IPS-NIHi7 (cell line): ENCODE data around the gene ACYP2.
"Not testable (repeated sequence)": the region's sequence is repeated elsewhere in the genome, so short reads cannot be mapped to it uniquely, and the experiment has no call there.

Experiments used
- DNase-seq: peaks from one replicate; pipeline ENCODE4 v3.0.0; 2012; ENCODE audit warnings: mixed read lengths; ENCODE audit errors: extremely low spot score

Gene ACYP2

DNA sequence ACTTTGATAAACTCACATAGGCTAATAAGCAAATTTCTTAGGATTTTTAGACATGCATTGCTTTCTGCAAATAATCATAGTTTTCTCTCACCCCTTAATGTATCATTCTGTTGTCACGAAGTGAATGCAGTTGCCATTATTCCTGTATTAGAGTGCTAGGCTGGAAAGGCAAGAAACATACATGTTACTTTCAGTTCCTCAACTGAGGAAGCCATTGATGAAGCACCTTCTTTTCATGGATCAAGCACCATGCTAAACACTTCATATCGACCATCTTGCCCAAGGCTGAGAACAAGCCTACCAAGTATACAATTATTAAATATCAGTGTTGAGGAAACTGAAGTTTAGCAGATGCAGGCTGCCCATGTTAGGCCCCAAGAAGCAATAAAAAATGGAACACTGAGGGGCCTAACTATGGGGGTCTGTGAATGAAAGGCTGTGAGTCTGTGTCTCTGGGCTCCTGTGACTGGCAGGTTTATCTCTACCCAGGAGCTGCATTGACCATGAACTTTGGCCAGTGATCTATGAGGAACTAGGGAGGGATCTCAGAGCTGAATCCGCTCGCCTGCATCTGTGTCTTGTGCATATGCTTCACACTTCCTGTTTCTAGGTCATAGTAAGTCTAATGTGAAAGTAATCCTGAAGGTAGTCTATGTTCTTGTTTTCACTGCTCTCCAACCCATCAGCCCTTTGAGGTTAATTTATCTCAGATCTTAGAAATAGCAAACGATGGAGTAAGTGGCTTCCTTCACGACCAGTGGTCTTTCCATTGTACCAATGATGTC lies 156.6 kb downstream of the ACYP2 start:
- no peak for DNase-seq

DNA sequence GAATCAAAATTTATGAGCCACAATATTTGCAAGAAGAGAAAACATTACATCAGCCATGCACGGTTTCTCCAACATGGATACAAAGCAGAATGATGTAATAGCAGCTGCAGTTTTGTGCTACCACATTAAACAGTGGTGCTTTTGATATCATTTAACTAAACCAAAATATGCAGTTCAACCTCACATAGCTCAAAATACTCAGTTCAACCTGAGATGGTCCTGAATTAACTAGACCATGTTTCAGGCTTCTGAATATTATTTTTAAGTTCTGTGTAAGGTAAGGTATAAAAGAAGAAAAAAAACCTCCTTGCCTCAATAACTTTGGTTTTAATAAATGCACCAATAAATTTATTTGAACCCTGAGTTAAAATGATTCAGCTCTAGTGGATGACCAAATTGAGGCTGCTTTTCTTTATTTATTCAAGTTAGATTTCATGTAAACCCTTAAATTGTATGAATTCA lies 159.4 kb downstream of the ACYP2 start:
- no peak for DNase-seq

DNA sequence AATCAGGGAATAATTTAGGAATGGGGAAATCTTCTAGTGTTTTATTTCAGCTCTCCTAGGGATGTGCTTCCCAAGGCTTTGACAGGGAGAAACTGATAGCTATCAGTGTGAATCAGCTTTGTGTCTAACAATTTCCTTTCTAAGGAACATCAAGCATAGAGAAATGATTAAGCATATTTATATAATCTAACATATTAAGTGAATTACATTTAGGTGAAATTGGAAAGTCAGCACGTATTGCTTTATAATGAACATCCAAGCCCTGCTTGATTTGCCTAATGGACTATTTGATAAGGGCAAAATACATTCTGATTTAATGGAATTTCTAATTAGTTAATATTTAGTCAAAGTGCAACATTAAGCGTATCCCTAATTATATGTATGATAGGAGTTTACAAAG lies 160.1 kb downstream of the ACYP2 start:
- DNase-seq, result no peak

DNA sequence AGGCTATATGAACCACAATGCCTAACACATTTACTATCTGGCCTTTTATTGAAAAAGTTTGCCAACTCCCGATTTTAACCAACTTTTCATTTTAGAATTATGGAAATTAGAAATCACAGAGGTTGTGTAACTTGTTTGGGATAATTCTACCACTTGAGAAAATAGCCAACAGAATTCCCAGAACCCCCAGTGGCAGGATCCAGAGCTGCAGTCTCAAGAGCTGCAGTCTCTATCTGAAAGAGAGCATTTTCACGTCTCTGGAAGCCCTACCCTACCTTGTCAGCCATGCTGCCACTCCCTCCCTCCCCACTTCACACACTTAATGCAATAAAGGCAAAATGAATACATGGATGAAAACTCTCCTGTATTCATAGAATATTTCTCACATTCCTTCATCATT lies 164.0 kb downstream of the ACYP2 start:
- DNase-seq, result peak; percentile 60

DNA sequence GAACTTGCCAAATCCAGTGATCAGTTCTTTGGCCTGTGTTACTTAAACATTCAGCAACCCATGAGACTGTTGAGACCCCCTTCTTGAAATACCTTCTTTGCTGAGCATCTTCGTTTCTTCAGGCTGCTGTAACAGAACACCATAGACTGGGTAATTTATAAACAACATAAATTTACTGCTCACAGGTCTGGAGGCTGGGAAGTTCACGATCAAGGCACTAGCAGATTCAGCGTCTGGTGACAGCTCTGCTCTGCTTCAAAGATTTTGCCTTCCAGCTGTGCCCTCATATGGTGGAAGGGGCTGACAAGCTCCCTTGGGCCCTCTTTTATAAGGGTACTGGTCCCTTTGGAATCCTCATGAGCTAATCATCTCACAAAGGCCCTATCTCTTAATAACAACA lies 169.4 kb downstream of the ACYP2 start:
- DNase-seq, result no peak

DNA sequence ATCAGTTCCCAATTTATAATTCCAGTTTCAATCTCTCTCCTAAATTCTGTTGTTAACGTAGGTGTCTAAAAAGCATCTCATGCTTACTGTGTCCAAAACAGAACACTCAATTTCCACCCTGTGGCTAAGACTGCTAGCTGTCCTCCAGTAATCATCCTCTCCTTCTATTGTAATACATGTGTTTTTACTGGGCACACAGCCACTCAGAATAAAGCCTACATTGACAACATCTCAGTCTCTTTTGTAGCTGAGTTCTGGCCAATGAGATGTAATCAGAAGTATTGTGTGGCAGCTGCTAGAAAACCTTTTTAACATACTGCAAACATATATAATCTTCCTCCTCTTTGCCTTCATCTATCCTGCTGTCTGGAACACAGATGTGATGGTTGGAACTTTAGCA lies 170.0 kb downstream of the ACYP2 start:
- no peak for DNase-seq

DNA sequence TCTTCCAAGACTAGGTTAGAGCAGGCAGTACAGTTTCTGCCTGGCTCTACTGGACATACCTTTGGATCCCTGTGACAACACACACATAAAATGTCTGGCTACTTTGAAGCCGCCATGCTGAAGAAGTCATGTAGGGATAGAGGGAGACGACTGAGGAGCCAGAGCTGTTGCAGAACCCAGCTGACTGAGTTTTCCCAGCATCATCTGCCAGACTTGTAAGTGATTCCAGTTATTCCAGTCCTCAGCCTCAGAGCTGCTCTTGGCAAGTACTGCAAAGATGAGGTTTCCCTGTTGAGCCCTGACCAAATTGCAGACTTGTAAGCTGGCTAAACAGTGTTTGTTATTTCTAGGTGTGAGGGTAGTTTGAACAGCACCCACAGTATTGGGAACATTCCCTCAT lies 172.1 kb downstream of the ACYP2 start:
- DNase-seq, result no peak

DNA sequence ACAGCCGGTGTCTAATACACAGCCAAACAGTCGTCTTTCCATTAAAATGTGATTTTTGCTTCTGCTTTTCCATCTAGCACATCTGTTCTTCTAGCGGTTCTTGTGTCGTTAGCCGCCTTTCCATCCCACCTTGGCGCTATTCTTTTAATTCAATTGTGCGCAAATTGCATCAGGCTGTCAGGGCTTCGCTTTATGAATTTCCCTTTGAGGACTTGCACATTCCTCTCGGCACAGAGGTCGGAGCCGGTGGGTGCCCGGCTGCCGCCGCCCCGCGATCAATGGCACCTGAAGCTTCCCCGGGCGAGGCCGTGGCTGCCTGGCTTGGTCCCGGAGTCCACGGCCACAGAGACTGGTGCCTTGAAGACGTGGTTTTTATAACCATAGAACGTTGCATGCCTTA lies 174.5 kb downstream of the ACYP2 start:
- no peak for DNase-seq

DNA sequence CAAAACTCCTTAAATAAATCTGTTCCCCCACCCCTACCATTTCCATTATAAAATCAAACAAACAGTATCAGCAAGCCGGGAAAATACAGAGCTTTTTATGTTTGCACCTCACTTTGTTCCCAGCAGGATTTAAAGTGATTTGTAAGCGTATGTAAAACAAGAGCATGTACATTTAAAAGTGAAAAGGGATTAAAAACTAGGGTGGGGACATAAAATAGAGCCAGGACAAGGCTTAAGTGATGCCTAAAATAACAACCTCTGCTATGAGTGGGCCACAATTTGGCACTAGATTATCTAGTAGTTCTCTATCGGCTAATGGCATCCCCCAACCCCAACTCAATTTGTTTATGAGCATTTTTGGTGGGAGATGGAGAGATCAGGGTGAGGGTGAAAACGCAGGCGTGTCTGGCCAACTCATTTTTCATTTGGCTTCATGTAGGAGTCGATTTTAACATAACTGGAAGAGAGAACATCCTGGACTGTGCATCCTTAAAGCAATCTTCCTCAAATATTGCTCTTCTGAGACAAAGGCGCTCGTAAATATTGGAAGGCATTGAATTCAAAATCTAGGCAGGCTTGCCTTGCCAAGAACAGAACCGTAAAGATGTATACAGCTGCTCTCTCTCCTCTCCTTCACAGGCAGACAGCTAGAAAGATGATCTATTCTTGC lies 175.1 kb downstream of the ACYP2 start:
- no peak for DNase-seq

DNA sequence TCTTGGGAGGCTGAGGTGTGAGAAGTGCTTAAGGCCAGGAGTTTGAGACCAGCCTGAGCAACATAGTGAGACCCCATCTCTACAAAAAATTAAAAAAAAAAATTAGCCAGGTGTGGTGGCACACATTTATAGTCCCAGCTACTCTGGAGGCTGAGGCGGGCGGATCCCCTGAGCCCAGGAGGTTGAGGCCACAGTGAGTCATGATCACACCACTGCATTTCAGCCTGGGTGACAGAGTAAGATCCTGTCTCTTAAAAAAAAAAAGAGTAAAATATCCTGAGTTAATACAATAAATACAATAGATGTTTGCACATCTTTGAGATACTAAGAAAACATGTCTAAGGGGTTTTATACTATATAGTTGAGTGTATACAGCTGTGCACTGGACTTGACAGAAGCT lies 179.2 kb downstream of the ACYP2 start:
- DNase-seq, result not testable (repeated sequence)

DNA sequence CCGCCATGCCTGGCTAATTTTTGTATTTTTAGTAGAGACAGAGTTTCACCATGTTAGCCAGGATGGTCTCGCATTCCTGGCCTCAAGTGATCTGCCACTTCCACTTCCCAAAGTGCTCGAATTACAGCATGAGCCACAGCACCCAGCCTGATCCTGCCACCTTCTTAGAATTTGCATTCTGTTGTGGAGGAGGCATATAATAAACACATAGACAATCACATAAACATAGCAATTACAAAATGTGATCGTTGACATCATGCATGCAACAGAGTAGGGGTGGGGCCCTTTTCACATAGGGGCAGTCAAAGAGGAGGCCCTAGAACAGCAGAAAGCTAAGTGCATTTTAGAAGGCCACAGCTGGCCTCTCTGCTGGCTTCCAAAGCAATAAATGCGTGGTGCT lies 180.5 kb downstream of the ACYP2 start:
- no peak for DNase-seq

DNA sequence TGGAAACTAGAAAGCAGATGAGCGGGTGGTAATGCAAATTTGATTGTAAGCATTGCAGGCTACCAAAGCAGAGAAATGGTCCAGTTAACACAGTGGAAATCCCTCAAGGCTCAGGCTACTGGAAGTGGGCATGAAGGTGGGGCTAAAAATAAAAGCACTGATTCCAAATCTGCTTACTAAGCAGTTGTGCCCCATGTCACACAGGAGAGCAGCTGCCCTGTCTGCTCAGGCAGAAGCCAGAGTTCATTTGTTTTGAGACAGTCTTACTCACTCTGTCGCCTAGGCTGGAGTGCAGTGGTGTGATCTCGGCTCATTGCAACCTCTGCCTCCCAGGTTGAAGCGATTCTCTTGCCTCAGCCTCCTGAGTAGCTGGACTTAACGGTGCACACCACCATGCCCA lies 183.1 kb downstream of the ACYP2 start:
- DNase-seq, result no peak

DNA sequence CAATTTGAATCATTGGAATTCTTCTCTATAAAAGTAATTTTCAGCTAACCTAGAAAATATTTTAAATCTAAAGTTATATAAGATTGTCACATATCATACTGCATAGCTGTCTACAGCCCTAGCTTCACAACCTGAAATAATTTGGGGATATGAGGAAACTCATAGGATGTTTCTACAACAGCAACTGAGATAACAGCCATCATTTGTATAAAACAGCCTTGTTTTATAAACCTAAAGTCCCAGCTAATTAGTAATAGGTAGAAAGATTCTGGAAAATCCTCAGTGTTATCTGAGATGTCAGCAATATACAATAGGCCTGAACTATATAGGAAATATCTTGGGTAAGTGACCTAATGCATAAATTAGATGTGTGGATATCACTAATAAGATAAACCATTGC lies 188.2 kb downstream of the ACYP2 start:
- DNase-seq, result no peak

DNA sequence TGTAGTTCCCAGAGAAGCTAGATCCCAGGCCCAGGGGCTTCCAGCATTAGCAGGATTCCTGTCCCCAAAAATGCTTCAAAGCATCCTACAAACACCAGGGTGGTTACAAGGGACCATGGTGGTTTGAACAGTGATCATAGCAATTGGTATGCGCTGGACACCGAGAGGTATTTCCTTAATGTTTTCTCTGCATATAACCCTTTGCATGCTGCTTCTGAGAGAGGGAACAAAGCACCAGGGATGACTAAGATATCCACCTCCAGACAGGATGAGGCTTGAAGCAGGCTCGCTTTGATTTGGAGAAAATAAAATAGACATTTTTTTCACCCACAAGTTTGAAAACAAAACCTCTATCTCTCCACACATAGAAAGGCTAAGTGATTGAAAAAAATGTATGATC lies 191.1 kb downstream of the ACYP2 start:
- no peak for DNase-seq

DNA sequence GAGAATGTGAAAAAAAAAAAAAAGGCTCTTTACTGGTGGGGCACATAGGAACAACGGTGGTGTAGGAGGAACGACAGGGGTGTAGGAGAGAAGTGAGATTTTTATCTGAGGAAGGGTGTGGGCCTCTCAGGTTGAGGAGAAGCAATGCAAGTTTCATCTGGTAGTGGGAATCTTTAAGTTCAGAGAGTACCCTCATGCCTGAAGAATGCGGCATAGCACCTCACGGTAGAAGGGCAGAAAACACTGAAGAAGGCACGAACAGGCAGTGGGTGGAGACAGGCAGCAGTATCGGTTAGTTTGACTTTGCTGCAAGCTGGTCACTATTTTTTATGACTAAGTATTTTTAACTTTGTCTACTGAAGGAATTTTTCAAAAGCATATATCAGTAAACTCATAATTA lies 192.8 kb downstream of the ACYP2 start:
- no peak for DNase-seq

DNA sequence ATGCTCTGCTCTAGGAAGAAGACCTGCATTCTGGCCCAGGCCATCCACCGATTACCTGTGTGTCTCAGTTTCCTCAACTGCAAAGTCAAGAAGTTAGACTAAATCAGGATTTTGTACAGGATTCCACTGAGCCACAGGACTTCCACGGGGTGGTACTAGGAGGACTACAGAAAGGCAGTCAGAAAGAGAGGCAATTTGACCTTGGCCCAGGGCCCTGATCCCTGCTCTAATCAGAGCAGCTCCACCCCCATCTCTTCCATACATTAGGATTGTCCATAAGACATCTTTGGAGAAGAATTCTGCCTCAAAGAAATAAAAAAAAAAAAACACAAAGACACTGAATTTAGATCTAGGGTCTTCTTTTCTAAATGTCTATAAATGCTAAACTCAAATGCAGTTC lies 193.4 kb downstream of the ACYP2 start:
- no peak for DNase-seq

DNA sequence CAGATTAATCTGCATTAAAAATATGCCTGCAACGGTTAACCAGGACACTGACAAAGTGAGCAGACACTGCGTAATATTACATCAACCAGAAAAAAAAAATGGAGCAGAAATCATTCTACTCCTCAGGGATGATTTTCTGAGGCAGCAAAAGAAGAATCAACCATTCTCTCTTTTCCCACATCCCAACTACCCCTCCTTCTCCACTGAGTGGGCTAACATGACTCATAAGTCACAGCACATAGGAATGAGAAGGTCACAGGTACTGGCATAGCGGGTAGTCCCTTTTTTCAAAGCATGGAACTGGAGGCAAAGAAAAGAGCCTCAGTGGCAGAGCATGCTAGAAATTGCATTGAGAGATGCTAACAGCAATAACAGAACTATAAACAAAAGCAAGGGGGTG lies 194.9 kb downstream of the ACYP2 start:
- DNase-seq, result no peak

DNA sequence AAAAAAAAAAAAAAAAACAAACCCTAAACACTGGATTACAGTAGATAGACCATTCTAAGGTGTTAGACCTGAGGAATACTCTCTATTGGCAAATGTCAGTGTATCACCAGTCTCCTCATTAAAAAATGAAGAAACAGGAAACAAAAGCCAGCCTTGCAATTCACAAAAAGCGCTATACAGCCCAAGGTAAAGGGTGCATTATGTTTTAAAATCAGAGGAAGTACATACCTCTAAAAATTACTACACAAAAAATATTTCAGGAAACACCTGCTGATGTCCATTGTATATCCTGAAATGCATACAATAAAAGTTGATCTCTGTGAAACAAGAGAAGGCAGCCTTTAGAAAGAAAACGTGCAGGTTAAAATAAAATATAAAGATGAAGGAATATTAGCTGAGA lies 195.5 kb downstream of the ACYP2 start:
- DNase-seq, result no peak

DNA sequence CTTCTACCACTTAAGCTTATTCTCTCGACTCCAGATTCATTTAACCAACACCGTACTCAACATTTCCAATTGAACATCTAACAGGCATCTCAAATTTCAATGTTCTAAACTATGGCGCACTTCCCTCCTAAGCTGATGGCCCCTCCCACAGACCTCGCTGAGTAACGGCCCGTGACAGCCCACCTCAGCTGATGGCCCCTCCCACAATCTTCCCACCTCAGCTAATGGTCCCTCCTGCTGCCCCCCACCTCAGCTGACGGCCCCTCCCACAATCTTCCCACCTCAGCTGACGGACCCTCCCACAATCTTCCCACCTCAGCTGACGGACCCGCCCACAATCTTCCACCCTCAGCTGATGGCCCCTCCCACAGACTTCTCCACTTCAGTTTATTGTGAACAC lies 197.7 kb downstream of the ACYP2 start:
- no peak for DNase-seq

DNA sequence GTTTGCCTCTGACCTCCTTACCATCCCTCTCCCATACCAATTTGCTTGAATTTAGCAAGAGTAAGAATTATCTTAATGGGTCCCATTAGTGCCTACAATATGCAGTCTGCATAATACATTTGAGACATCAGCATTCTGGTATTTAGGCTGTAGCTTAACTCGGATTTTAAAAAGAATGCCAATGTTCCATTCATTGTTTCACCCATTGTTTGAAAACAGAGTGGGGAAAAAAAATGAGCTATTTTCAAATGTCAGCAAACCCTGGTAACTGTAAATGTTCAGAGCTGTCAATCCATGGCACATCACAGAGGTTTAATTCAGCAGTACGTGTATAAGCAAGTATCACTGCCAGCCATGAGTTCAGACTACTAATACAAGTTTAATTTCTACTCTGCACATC lies 202.6 kb downstream of the ACYP2 start:
- no peak for DNase-seq

DNA sequence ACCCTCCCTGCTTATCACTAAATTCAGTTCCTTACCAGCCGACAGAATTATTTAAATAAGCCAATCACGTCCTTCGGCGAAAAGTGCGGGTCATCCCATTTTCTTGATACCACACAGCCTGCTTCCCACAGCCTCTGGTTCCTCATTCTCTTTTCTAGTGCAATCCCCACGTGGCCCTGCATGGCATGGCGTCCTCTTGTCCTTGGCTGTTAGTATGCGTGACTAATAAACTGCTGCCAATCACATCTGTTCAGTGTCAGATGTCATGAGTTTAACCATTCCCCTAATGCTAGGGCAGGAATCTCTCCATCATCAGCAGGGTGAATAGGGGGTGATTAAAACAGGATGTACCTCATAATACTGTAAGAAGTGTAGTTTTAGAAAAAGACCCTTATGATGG lies 203.4 kb downstream of the ACYP2 start:
- no peak for DNase-seq

DNA sequence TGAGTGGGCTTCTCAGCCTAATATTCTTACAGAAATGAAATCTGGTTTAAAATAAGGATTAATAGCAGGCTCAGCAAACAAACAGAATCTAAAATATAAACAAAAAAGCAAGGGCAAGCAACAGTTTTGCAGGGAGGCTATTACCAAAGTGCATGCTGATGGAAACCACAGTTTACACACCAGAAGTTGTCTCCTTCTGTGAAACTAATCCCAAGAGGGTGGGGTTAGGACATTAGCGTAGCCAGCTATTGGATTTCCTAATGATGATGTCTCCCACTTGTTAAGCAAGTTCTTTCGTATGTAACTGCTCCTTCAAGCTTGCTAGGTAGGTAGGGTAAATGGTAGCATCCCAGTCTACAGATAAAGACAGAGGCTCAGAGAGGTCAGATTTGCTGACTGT lies 205.6 kb downstream of the ACYP2 start:
- DNase-seq, result no peak

DNA sequence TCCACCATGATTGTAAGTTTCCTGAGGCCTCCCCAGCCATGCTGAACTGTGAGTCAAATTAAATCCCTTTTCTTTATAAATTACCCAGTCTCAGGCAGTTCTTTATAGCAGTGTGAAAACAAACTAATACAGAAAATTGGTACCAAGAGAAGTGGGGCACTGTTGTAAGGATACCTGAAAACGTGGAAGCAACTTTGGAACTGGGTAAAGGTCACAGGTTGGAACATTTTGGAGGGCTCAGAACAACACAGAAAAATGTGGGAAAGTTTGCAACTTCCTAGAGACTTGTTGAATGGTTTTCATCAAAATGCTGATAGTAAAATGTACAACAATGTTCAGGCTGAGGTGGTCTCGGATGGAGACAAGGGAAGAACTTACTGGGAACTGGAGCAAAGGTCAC lies 209.1 kb downstream of the ACYP2 start:
- not testable (repeated sequence) for DNase-seq

DNA sequence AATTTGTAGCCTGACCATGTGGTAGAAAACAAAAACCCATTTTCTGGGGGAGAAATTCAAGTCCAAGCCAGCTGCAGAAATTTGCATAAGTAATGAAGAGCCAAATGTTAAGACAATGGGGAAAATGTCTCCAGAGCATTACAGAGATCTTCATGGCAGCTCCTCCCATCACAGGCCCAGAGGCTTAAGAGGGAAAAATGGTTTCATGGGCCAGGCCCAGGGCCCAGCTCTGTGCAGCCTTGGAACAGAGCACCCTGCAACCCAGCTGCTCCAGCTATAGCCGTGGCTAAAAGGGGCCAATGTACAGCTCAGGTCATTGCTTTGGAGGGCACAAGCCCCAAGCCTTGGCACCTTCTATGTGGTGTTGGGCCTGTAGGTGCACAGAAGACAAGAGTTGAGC lies 209.7 kb downstream of the ACYP2 start:
- no peak for DNase-seq
